Skeletal muscle satellite cell (primary cell): ENCODE data around the gene GABRD.

Experiments used
- H3K27me3 ChIP-seq: 2 replicates; pipeline ENCODE4 v1.7.0; 2013; ENCODE audit warnings: low read length; ENCODE audit not compliant: control insufficient read depth, insufficient read depth
- H3K36me3 ChIP-seq: 2 replicates; pipeline ENCODE4 v1.7.0; 2013; ENCODE audit warnings: mild to moderate bottlenecking, control low read depth, low read length; ENCODE audit not compliant: insufficient read depth
- H3K4me1 ChIP-seq: 2 replicates; pipeline ENCODE4 v1.7.0; 2013; ENCODE audit warnings: low read length; ENCODE audit not compliant: control insufficient read depth, insufficient read depth
- H3K4me2 ChIP-seq: 2 replicates; pipeline ENCODE4 v1.7.0; 2013; ENCODE audit warnings: mild to moderate bottlenecking, low read length
- H3K4me3 ChIP-seq: 2 replicates; pipeline ENCODE4 v1.7.0; 2013; ENCODE audit warnings: low read length
- H3K9ac ChIP-seq: 2 replicates; pipeline ENCODE4 v1.7.0; 2013; ENCODE audit warnings: mild to moderate bottlenecking, low read depth, low read length, moderate library complexity
- H3K9me3 ChIP-seq: replicated peaks from 2 replicates; pipeline ENCODE4 v1.7.0; 2013; ENCODE audit warnings: mild to moderate bottlenecking, control low read depth, low read length

Gene GABRD

GRCh38 chr1:2022063-2022770, 3.1 kb downstream of the GABRD start:
- Histone ChIP-seq H3K4me1 (peaks cover 7% of the 10 kb centered on the region), H3K4me2 (no peak overlapping the region), H3K27me3 (peaks cover 68% of the 10 kb centered on the region), H3K9me3 (no peaks in the 10 kb centered on the region), H3K36me3 (no peaks in the 10 kb centered on the region), H3K9ac (no peak overlapping the region), H3K4me3 (no peak overlapping the region)

DNA sequence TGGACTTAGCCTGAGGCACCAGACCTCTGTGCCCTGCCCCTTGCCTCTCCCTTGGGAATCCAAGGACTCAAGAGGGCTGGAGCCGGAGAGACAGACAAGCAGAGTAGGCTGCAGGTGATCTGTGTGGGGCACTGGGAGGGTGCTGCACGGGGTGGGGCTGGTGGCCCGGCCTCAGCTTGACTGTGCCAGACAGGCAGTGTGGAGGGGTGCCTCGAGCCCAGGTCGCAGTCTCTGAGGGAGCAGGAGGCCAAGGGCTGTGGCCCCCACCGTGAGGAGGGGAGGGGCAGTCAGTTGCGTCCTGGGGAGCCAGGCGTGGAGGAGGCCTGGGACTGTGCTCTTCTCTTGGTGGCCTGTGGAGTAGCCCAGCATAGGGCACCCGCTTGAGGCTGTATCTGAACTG, 4.0 kb downstream of the GABRD start:
- H3K9me3 ChIP-seq: no peaks in the 10 kb centered on the region
- H3K36me3 ChIP-seq: no peaks in the 10 kb centered on the region
- peaks cover 7% of the 10 kb centered on the region for H3K4me1 ChIP-seq
- no peak overlapping the region for H3K9ac ChIP-seq
- no peak overlapping the region for H3K4me3 ChIP-seq
- H3K27me3 ChIP-seq: peaks cover 58% of the 10 kb centered on the region
- H3K4me2 ChIP-seq: no peak overlapping the region

GRCh38 chr1:2024451-2024850, 5.3 kb downstream of the GABRD start:
- H3K4me2 ChIP-seq: no peak overlapping the region
- peaks cover 7% of the 10 kb centered on the region for H3K4me1 ChIP-seq
- H3K9ac ChIP-seq: no peak overlapping the region
- H3K9me3 ChIP-seq: no peaks in the 10 kb centered on the region
- H3K4me3 ChIP-seq: no peak overlapping the region
- H3K27me3 ChIP-seq: peaks cover 51% of the 10 kb centered on the region
- H3K36me3 ChIP-seq: no peaks in the 10 kb centered on the region

- Histone ChIP-seq H3K27me3 (peaks cover 48% of the 10 kb centered on the region), H3K4me1 (peaks cover 7% of the 10 kb centered on the region), H3K9ac (no peak overlapping the region), H3K4me3 (no peak overlapping the region), H3K36me3 (no peaks in the 10 kb centered on the region), H3K4me2 (no peak overlapping the region), H3K9me3 (no peaks in the 10 kb centered on the region)
Measured at GRCh38 chr1:2024887-2025286, 5.7 kb downstream of the GABRD start.

DNA sequence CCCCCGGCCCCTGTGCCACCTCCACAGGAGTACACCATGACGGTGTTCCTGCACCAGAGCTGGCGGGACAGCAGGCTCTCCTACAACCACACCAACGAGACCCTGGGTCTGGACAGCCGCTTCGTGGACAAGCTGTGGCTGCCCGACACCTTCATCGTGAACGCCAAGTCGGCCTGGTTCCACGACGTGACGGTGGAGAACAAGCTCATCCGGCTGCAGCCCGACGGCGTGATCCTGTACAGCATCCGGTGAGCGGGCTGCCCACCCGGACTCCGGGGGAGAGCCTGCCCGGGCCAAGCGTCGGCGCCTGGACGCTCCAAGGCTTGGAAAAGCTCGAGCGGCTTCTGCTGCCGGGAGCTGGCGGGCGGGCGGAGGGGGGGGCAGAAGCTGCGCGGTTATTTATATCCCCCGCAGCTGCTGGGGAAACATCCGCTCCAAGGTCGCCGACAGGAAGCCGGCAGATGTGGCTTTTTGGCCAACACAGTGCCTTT, 6.4 kb downstream of the GABRD start:
- peak overlapping the region; percentile 59 for H3K4me2 ChIP-seq
- no peaks in the 10 kb centered on the region for H3K36me3 ChIP-seq
- H3K9ac ChIP-seq: no peak overlapping the region
- H3K4me1 ChIP-seq: peaks cover 7% of the 10 kb centered on the region
- H3K9me3 ChIP-seq: no peaks in the 10 kb centered on the region
- peak overlapping the region; percentile 56 for H3K4me3 ChIP-seq
- H3K27me3 ChIP-seq: peaks cover 43% of the 10 kb centered on the region

- Histone ChIP-seq H3K27me3 (peaks cover 37% of the 10 kb centered on the region), H3K9me3 (no peaks in the 10 kb centered on the region), H3K9ac (no peak overlapping the region), H3K4me1 (peaks cover 7% of the 10 kb centered on the region), H3K36me3 (no peaks in the 10 kb centered on the region), H3K4me2 (no peak overlapping the region), H3K4me3 (no peak overlapping the region)
Measured at GRCh38 chr1:2027961-2028583, 8.9 kb downstream of the GABRD start.

DNA sequence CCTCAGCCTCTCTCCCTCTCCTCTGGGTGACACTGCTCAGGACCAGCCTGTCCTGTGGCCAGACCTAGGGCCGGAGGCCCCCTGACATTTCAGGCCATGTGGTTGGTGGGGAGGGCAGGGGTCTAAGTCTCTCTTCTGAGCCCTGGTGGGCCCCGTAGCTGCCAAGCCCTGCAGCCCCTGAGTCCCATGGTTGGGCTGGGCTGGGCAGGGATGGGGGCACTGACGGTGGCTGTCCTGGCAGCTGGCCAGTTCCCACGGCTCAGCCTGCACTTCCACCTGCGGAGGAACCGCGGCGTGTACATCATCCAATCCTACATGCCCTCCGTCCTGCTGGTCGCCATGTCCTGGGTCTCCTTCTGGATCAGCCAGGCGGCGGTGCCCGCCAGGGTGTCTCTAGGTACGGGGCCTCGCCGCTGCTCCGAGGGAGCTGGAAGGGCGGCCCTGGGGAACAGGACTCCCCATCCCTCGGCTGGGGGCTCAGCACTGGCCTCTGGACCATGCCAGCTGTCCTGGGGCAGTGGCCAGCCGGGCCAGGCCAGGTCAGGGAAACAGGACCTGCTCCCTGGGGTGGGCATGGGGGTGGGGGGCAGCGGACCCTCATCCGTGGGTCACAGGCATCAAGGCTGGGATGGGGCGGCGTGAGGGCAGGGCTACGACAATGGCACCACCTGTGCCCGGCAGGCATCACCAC, 9.9 kb downstream of the GABRD start:
- Histone ChIP-seq H3K9me3 (no peaks in the 10 kb centered on the region), H3K4me2 (no peak overlapping the region), H3K27me3 (peaks cover 46% of the 10 kb centered on the region), H3K4me3 (no peak overlapping the region), H3K9ac (no peak overlapping the region), H3K4me1 (peaks cover 7% of the 10 kb centered on the region), H3K36me3 (no peaks in the 10 kb centered on the region)

GRCh38 chr1:2029561-2029960, 10.4 kb downstream of the GABRD start:
- Histone ChIP-seq H3K9me3 (no peaks in the 10 kb centered on the region), H3K4me3 (no peak overlapping the region), H3K9ac (no peak overlapping the region), H3K36me3 (no peaks in the 10 kb centered on the region), H3K4me2 (no peak overlapping the region), H3K4me1 (peaks cover 7% of the 10 kb centered on the region), H3K27me3 (peaks cover 47% of the 10 kb centered on the region)

DNA sequence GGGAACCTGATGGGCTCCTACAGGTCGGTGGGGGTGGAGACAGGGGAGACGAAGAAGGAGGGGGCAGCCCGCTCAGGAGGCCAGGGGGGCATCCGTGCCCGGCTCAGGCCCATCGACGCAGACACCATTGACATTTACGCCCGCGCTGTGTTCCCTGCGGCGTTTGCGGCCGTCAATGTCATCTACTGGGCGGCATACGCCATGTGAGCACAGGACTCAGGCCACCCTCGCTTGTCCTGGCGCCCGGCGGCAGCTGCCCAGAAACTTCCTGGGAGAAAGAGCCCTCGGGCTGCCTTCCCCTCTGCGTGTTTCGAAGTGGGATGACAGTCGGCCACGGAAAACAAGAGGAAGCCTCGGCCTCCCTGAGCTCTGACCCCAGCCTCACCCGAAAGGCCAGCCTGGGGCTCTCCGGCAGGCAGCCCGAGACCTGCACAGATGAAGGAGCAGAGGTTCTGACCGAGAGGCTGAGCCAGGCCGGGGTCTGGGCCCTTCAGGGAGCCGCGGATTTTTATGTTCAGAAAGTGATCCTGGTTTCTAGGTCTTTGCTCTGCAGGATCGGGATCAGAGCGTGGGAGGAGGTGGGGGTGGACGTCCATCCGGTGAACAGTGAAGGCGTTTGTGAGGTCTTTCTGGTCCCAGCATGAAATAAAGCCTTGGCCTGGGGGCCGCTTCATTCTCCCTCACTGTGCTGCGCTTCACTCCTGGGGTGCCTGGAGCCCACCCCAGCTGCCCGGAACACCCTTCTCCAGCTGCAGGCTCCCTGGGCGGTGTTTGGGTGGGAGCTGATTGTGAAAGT, 11.1 kb downstream of the GABRD start:
- Histone ChIP-seq H3K27me3 (peaks cover 48% of the 10 kb centered on the region), H3K4me2 (no peak overlapping the region), H3K4me1 (peaks cover 7% of the 10 kb centered on the region), H3K36me3 (no peaks in the 10 kb centered on the region), H3K9ac (no peak overlapping the region), H3K4me3 (no peak overlapping the region), H3K9me3 (no peaks in the 10 kb centered on the region)

DNA sequence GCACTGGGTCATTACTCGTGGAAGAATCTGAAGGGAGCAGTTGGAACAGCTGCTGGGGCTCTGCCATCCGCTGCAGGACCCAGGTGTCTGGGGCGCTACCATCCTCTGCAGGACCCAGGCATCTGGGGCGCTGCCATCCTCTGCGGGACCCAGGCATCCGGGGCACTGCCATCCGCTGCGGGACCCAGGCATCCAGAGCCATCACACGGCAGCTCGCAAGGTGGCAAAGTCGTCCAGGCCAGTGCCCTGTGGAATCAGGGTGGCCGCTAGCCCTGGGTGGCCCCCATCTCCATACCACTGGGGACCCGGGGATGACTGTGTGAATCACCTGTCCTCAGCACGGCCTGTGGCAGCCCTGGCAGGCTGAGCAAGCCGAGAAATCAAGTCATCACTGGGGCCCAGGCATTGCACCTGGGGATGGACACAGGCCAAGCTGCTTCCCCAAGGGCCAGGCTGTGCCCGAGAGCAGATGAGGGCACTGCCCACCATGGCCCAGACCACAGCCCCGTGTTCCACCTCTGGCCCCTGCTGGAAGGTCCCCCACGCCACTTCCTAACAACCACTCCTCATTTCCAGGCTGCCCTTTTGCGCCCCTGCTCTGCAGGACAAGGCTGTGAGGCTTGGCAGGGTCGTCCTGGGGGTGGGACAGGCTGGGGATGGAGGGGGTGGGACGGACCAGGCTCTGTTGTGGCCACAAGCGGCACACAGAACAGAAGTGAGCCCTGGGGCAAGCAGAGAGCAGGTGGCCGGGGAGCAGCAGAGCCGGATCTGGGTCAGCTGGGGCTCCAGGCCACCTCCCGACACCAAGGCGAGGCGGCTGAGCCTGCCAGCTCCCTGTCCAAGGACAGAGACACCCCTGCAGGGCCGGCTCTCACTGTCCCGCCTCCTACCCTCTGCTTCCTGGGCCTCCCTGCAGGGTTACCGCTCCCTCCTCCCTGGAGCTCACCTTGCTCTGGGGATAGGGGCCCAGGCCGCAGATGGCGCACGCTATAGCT, 12.7 kb downstream of the GABRD start:
- no peak overlapping the region for H3K4me2 ChIP-seq
- H3K27me3 ChIP-seq: peaks cover 48% of the 10 kb centered on the region
- no peaks in the 10 kb centered on the region for H3K4me1 ChIP-seq
- no peak overlapping the region for H3K9ac ChIP-seq
- H3K4me3 ChIP-seq: no peak overlapping the region
- H3K9me3 ChIP-seq: no peaks in the 10 kb centered on the region
- no peaks in the 10 kb centered on the region for H3K36me3 ChIP-seq
